GM20431 (cell line): ENCODE data around the gene UBE4B.

Experiments
- in situ Hi-C: fragments of 300-500 bp; cut with MseI, MboI; formaldehyde crosslinking; loops from one replicate; pipeline ENCODE4 v1.15.0; 2020; ENCODE audit warnings: low sequenced_read_pairs; ENCODE audit not compliant: unreplicated experiment

The UBE4B gene

DNA sequence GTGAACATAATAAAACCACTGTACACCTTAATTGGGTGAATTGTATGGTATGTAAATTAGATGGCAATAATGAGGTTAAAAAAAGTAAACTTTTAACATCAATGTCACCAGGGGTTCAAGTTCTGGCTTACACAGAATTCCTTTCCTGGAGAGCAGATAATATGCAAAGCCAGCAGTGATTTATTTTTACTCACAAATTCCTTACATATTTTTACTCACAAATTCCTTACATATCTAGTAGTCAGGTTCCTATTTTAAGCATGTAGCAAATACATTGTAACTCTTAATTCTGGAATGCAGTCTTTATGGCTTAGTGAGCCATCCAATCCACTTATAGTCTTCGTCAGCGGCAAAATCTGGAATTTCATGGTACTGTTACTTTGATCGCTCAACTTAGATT lies 1.3 kb upstream of the UBE4B start:
- in situ Hi-C loops = loop anchor here (10.0 kb wide), 1 partner anchor 87 kb away; the partner anchor contains the start of genes LZIC and NMNAT1

GRCh38 chr1:10033359-10033845 lies 644 bp downstream of the UBE4B start:
- in situ Hi-C loops = loop anchor here (10.0 kb wide), 1 partner anchor 89 kb away; the partner anchor contains the start of genes LZIC and NMNAT1

DNA sequence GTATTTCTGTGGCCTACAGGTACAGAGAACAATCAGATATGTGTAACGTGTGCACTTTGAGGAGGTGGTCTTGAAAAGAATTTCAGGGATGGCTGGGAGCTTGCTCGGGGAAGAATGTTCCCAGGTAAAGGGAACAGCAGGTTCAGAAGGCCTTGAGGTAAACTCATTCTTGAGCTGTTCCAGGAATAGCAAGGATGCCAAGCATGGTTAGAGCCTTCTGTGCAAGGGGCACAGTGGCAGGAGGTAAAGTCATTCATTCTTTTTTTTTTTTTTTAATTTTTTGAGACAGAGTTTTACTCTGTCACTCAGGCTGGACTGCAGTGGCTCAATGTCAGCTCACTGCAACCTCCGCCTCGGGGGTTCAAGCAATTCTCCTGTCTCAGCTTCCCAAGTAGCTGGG lies 10.0 kb downstream of the UBE4B start:
- in situ Hi-C loops = no loop called here

GRCh38 chr1:10045480-10046355 lies 13.0 kb downstream of the UBE4B start:
- in situ Hi-C loops = no loop called here

DNA sequence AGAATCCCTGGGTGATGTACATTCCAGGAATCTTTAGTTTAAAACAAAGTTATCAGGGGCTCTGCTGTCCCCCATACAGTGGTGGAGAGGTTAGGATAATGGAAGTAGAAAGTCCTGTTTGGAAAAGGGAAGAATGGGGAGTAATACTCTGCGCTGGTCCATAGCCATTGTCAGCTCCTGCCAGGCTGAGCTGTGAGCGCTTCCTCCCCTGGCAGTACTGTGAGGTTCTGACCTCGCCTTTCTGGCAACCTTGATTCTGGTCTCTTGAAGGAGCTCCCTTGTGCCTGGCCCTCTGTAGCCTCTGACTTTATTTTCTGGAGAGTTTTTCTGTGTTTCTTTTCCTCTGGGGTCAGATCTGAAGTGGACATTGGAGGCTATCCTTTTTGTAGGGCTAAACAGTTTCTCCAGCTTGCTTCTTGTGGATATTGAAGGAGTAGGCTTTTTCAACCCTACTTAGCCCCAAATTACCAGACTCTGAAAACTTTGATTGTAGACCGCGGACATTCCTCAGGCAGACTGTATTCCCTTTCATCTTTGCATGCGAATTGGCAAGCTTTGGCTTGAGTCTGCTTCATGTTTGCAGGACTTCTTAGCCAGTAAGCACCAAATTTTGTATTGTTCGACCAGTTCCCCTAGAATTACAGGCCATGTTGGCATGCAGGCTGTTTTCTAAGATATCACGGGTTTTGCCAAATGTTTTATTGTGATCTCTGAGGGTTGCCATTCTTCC lies 13.8 kb downstream of the UBE4B start:
- in situ Hi-C loops = no loop called here

GRCh38 chr1:10048601-10049000 lies 15.8 kb downstream of the UBE4B start:
- in situ Hi-C loops = no loop called here

DNA sequence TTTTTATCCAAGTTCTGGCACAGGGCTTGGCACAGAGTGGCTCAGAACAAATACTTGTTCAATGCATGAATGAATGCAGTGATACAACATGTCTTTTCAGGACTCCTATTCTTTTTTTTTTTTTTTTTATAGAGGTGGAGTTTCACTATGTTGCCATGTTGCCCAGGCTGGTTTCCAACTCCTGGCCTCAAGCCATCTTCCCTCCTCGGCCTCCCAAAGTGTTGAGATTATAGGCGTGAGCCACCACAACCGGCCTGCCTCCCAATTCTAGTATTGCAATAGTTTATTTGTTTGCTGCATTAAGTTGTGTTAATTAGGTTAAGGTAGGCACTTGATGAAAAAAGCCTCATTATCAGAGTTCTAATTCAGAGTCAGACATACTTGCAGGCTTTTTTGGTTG lies 17.9 kb downstream of the UBE4B start:
- in situ Hi-C loops = no loop called here

- in situ Hi-C loops = no loop called here
These were observed 18.9 kb downstream of the UBE4B start for GRCh38 chr1:10051656-10052055.

DNA sequence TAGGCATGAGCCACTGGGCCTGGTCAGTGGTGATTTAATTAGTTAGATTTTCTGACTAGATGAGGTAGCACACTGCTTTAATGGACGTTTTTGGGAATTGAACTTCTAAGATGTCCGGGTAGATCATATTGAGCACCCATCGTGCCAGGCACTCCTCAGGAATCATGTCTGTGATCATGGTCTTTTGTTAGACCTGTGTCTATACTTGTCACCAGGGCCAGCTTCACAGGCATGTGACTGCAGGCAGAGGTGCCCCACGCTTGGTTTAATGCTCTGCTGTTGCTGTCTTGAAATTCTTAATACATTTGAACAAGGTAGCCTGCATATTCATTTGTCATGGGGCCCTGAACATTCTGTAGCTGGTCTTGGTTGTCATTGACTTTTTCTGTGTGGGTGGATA lies 19.6 kb downstream of the UBE4B start:
- in situ Hi-C loops = no loop called here

- in situ Hi-C loops = no loop called here
These were observed 21.7 kb downstream of the UBE4B start for GRCh38 chr1:10054465-10054864.

GRCh38 chr1:10056599-10056987 lies 23.8 kb downstream of the UBE4B start:
- in situ Hi-C loops = no loop called here

DNA sequence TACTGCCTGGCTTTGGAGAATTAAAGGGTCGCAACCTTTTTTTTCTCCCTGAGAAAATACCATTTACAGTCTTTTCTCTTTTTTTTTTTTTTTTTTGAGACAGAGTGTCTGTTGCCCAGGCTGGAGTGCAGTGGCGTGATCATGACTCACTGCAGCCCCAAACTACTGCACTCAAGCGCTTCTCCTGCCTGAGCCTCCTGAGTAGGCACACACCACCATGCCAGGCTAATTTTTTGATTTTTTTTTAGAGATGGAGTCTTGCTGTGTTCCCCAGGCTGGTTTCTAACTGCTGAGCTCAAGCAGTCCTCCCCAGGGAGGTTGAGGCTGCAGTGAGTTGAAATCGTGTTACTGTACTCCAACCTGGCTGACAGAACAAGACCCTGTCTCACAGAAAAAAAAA lies 24.6 kb downstream of the UBE4B start:
- in situ Hi-C loops = no loop called here

DNA sequence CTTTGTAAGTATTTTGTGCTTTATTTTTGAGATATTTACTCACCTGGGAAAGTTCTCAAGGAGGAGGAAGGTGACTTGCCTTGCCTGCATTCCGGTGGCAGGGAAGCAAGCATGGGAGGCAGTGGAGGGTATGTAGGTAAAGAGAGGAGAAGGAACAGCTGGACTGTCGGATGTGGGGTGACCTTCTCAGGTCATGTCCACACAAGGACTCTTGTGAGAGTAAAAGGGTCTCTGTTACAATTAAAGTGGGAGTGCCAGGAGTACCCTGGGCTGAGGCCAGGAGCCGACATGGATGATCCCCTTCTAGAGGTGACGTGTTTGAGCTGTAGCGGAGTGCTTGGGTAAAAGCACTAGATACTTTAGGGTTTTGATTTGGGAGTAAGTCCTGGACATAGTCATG lies 25.0 kb downstream of the UBE4B start:
- in situ Hi-C loops = no loop called here

GRCh38 chr1:10059342-10059718 lies 26.6 kb downstream of the UBE4B start:
- in situ Hi-C loops = no loop called here

DNA sequence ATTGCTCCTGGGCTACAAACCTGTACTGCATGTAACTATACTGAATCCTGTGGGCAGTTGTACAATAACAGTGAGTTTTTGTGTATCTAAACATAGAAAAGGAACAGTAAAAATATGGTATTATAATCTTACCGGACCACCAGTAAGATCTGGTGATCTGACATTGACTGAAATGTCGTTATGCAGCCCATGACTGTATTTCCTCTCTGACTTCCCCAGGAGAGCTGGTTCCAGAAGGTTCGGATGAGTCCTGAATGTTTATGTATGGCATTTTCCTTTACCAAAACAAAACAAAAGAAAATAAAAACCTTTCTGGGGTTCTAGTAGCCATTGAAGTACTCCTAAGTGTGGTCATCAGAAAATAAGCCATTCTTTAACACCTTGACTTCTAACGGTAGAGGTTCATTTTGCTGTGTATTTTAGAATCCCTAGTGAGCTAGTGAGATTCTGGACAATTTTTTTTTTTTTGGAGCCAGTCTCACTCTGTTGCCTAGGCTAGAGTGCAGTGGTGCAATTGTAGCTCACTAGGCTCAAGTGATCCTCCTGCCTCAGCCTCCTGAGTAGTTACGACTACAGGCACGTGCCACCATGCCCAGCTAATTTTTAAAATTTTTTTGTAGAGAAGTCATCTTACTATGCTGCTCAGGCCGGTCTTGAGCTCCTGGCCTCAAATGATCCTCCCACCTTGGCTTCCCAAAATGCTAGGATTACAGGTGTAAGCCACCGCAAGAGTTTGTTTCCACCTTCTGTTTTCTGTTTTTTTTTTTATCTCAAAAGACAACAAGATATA lies 27.7 kb downstream of the UBE4B start:
- in situ Hi-C loops = no loop called here

DNA sequence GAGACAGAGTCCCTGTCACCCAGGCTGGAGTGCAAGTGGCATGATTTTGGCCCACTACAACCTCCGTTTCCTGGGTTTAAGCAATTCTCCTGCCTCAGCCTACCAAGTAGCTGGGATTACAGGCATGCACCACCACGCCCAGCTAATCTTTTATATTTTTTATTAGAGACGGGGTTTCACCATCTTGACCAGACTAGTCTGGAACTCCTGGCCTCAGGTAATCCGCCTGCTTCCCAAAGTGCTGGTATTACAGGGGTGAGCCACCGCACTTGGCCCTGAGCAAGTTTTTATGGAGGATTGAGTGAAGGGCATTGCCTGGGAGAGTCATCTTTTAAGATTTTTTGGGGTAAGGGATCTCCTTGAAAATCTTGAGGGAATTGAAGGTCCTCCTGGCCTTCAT lies 28.5 kb downstream of the UBE4B start:
- in situ Hi-C loops = no loop called here

- in situ Hi-C loops = no loop called here
These were observed 31.1 kb downstream of the UBE4B start for GRCh38 chr1:10063878-10064277.

GRCh38 chr1:10064416-10065343 lies 31.9 kb downstream of the UBE4B start:
- in situ Hi-C loops = no loop called here

- in situ Hi-C loops = no loop called here
These were observed 32.6 kb downstream of the UBE4B start for GRCh38 chr1:10065344-10065685.

DNA sequence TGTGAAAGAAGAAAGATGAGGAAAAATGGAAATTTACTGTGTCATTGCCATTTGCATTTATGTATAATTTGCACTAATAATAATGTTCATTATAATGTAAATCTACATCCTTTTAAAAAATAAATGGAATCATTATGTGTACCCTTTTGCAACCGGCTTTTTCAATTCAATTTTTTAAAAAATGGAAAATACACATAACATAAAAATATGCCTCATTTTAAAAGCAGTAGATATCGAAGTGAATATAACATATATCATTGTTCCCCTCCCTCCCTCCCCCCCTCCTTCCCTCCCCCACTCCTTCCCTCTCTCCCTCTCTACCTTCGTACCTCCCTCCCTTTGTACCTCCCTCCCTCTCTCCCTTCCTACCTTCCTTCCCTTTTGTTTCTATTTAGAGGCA lies 33.0 kb downstream of the UBE4B start:
- in situ Hi-C loops = no loop called here
